ENCODE measurements around the gene CCDC187.

Gene CCDC187

GRCh38 chr9:136202454-136203407, 101.2 kb downstream of the CCDC187 start:
- no peak for DNase-seq

- DNase-seq = no peak
Measured at GRCh38 chr9:136201609-136202453, 102.1 kb downstream of the CCDC187 start.

- DNase-seq = no peak
Measured at GRCh38 chr9:136201174-136201573, 102.7 kb downstream of the CCDC187 start.

- DNase-seq = no peak
Measured at GRCh38 chr9:136200424-136200823, 103.5 kb downstream of the CCDC187 start.

Measured in stimulated activated naive CD4-positive, alpha-beta T cell treated with Interleukin-2 at 50 U/mL for 16 hours (primary cell).